Mucosa of descending colon (tissue), 3 donors: ENCODE measurements around the gene STK16. TPM values are rescaled to one million over a fixed set of nuclear protein-coding genes. Genes with fewer than 3 reads are reported as not detected.

Experiments
- ATAC-seq: fragments of 200-7000 bp; cut with Tn5 transposase; one replicate; pipeline ENCODE4 v1.9.1; 2020; ENCODE audit warnings: mild to moderate bottlenecking, moderate library complexity
- DNase-seq, 3 donors: peaks; one replicate each; pipeline ENCODE4 v3.0.0-alpha.2; 2020
- H3K36me3 ChIP-seq: fragments of 200-600 bp; one replicate; pipeline ENCODE4 v1.8.0; 2021; ENCODE audit warnings: low read depth, mild to moderate bottlenecking
- H3K4me1 ChIP-seq: fragments of 200-600 bp; one replicate; pipeline ENCODE4 v1.8.0; 2021; ENCODE audit warnings: low read depth, mild to moderate bottlenecking
- H3K4me3 ChIP-seq: fragments of 200-600 bp; one replicate; pipeline ENCODE4 v1.8.0; 2021; ENCODE audit warnings: mild to moderate bottlenecking
- H3K9me3 ChIP-seq: fragments of 200-600 bp; one replicate; pipeline ENCODE4 v1.8.0; 2021; ENCODE audit warnings: mild to moderate bottlenecking
- CTCF ChIP-seq: fragments of 200-600 bp; IDR thresholded peaks from one replicate; pipeline ENCODE4 v1.8.0; 2022; ENCODE audit warnings: antibody characterized with exemption, mild to moderate bottlenecking
- intact Hi-C, 2 donors: fragments of 100-400 bp; cut with DNase I in 1 of 2; cut with micrococcal nuclease in 1 of 2; formaldehyde crosslinking; loops; one replicate each; pipeline versions ENCODE4 v1.11.0 to v1.11.1; 2022; cut with DNase I, micrococcal nuclease
- total RNA-seq, 3 donors: library from RNA; stranded (reverse); fragmentation: NEBNext Ultra II Directional in 2 of 3; extraction: Animal tissue kit (Norgen Biotek cat#: 25700) in 2 of 3; gene quantifications; one replicate each; pipeline versions ENCODE4 v1.2.1 to v1.2.4, GENCODE V29; 2021 to 2023
- donor health status: DM: no; HTN: no; CAD: no; lungs with moderate emphysema.
- donor health status: DM: no; HTN: no; CAD: no.
- donor health status: DM: no; HTN: yes; CAD: no.

Gene STK16
- total RNA-seq, 3 donors from 2014 or later: 29.7 to 37.3 (median 32.7) TPM

- DNase-seq (no peak), ATAC-seq (no peak)
- Histone ChIP-seq H3K4me3 (no peak overlapping the region), H3K9me3 (no peaks in the 10 kb centered on the region), H3K4me1 (peaks cover 26% of the 10 kb centered on the region), H3K36me3 (peaks cover 10% of the 10 kb centered on the region)
- intact Hi-C loops: no loop called here
- no peak for TF ChIP-seq CTCF
These were observed 23.2 kb upstream of the STK16 start for GRCh38 chr2:219221957-219222518.

GRCh38 chr2:219223831-219224610 lies 21.3 kb upstream of the STK16 start:
- no peak for DNase-seq
- H3K36me3 ChIP-seq: peaks cover 10% of the 10 kb centered on the region
- peaks cover 14% of the 10 kb centered on the region for H3K4me1 ChIP-seq
- H3K9me3 ChIP-seq: no peaks in the 10 kb centered on the region
- H3K4me3 ChIP-seq: no peak overlapping the region
- ATAC-seq: no peak
- no peak for TF ChIP-seq CTCF
- intact Hi-C loops: no loop called here

- DNase-seq: no peak
- no peaks in the 10 kb centered on the region for H3K9me3 ChIP-seq
- H3K4me1 ChIP-seq: peaks cover 9% of the 10 kb centered on the region
- TF ChIP-seq CTCF: no peak
- ATAC-seq: no peak
- peaks cover 10% of the 10 kb centered on the region for H3K36me3 ChIP-seq
- intact Hi-C loops: no loop called here
- H3K4me3 ChIP-seq: no peak overlapping the region
These were observed 19.9 kb upstream of the STK16 start for GRCh38 chr2:219225350-219225749.

GRCh38 chr2:219228041-219228910 lies 17.0 kb upstream of the STK16 start:
- intact Hi-C loops: no loop called here
- H3K36me3 ChIP-seq: peaks cover 8% of the 10 kb centered on the region

More at GRCh38 chr2:219228041-219228910, 17.0 kb upstream of the STK16 start:
- no peak for TF ChIP-seq CTCF
- H3K4me3 ChIP-seq: peak overlapping the region; percentile 46
- ATAC-seq (no peak), DNase-seq (peak in 1 of 3 donors; percentile 32)
- H3K4me1 ChIP-seq: peaks cover 20% of the 10 kb centered on the region
- no peaks in the 10 kb centered on the region for H3K9me3 ChIP-seq
